Endodermal cell (in vitro differentiated cells): ENCODE data around the gene VMP1. TPM values are rescaled to one million over a fixed set of nuclear protein-coding genes. Genes with fewer than 3 reads are reported as not detected.
"Not testable (repeated sequence)": the region's sequence is repeated elsewhere in the genome, so short reads cannot be mapped to it uniquely, and the experiment has no call there.

Experiments used
- DNase-seq: peaks from one replicate; pipeline ENCODE4 v3.0.0-alpha.2; 2017
- H3K27ac ChIP-seq: 2 replicates; pipeline ENCODE4 v1.5.1; 2013; ENCODE audit warnings: mild to moderate bottlenecking, low read depth, low read length, moderate library complexity
- H3K27me3 ChIP-seq: 2 replicates; pipeline ENCODE4 v1.6.1; 2013; ENCODE audit warnings: mild to moderate bottlenecking, low read length, moderate library complexity; ENCODE audit not compliant: insufficient read depth, control insufficient read depth, poor library complexity, severe bottlenecking
- H3K36me3 ChIP-seq: 2 replicates; pipeline ENCODE4 v1.7.0; 2013; ENCODE audit warnings: mild to moderate bottlenecking, low read length, moderate library complexity; ENCODE audit not compliant: control insufficient read depth, insufficient read depth
- H3K4me1 ChIP-seq: one replicate; pipeline ENCODE4 v1.7.0; 2013; ENCODE audit warnings: low read length; ENCODE audit not compliant: control insufficient read depth, insufficient read depth
- H3K4me3 ChIP-seq: 2 replicates; pipeline ENCODE4 v1.5.1; 2013; ENCODE audit warnings: mild to moderate bottlenecking, low read length, moderate library complexity
- H3K9ac ChIP-seq: 2 replicates; pipeline ENCODE4 v1.6.1; 2013; ENCODE audit warnings: mild to moderate bottlenecking, low read length, moderate library complexity; ENCODE audit not compliant: poor library complexity, severe bottlenecking; ENCODE audit errors: extremely low read depth
- H3K9me3 ChIP-seq: 2 replicates; pipeline ENCODE4 v1.6.1; 2013; ENCODE audit warnings: mild to moderate bottlenecking, low read length, moderate library complexity; ENCODE audit not compliant: control insufficient read depth
- H3K27ac Mint-ChIP-seq: 2 replicates; pipeline ENCODE4 v1.8.0; 2020; ENCODE audit warnings: mixed read lengths
- H3K27me3 Mint-ChIP-seq: 2 replicates; pipeline ENCODE4 v1.8.0; 2021; ENCODE audit warnings: mild to moderate bottlenecking, mixed read lengths; ENCODE audit not compliant: insufficient read depth
- H3K36me3 Mint-ChIP-seq: 2 replicates; pipeline ENCODE4 v1.8.0; 2020; ENCODE audit warnings: low read depth, mixed read lengths
- H3K4me1 Mint-ChIP-seq: 2 replicates; pipeline ENCODE4 v1.8.0; 2020; ENCODE audit warnings: mixed read lengths
- H3K4me3 Mint-ChIP-seq: 2 replicates; pipeline ENCODE4 v1.8.0; 2020; ENCODE audit warnings: mild to moderate bottlenecking, moderate library complexity, mixed read lengths
- H3K9me3 Mint-ChIP-seq: 2 replicates; pipeline ENCODE4 v1.8.0; 2020; ENCODE audit warnings: mild to moderate bottlenecking, mixed read lengths
- WGBS, 2 experiments: methylation state at CpG; one replicate each; pipeline versions ENCODE4 v1.1.5 to v1.1.7; 2013; ENCODE audit warnings: missing lambda C conversion rate in 2 of 2, mixed read lengths in 1 of 2; ENCODE audit not compliant: insufficient coverage in 1 of 2, insufficient read length in 1 of 2; 5-methylcytosine and 5-hydroxymethylcytosine counted together
- total RNA-seq, 2 donors: library from RNA; stranded (reverse); fragmentation: NEBNext Ultra II Directional in 1 of 2; extraction: Animal tissue kit (Norgen Biotek cat#: 25700) in 1 of 2; gene quantifications; 2 replicates in 1 of 2; 3 replicates in 1 of 2; pipeline ENCODE4 v1.2.1, GENCODE V29; 2021
- TF ChIP-seq, protein P1 (sequence below): fragments of 200-600 bp; sonication (generic); conservative IDR thresholded peaks from 2 replicates; pipeline ENCODE4 v1.5.0; 2021; ENCODE audit warnings: antibody characterized with exemption, mild to moderate bottlenecking

Gene VMP1
- total RNA-seq, 2 donors from 2014 or later: 67.9 to 69.9 TPM

DNA sequence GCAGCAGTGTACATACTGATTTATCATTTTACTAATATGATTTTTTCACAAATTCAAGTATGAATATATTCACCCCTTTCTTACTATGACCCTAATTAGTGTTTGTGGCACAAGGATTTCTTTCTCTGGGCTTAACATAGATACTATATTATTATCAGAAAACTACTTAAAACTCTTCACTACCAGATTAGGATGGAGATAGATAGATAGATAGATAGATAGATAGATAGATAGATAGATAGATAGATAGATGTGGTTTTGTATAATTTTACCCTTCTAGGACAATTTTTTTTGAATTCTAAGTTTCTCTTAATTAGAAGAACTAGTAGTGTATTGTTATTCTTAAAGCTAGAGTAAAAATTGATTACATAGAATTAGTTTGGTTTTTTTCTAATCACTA is 49.6 kb downstream of the VMP1 start:
- Histone ChIP-seq H3K4me3 (no peak overlapping the region), H3K27me3 (no peaks in the 10 kb centered on the region), H3K9ac (no peak overlapping the region), H3K4me1 (no peaks in the 10 kb centered on the region), H3K27ac (peak overlapping the region; percentile 80), H3K36me3 (peaks cover 17% of the 10 kb centered on the region), H3K9me3 (peaks cover 14% of the 10 kb centered on the region)
- no peak overlapping the region for H3K4me3 Mint-ChIP-seq
- H3K36me3 Mint-ChIP-seq: peaks cover 23% of the 10 kb centered on the region
- DNase-seq: no peak
- TF ChIP-seq, protein P1, sequence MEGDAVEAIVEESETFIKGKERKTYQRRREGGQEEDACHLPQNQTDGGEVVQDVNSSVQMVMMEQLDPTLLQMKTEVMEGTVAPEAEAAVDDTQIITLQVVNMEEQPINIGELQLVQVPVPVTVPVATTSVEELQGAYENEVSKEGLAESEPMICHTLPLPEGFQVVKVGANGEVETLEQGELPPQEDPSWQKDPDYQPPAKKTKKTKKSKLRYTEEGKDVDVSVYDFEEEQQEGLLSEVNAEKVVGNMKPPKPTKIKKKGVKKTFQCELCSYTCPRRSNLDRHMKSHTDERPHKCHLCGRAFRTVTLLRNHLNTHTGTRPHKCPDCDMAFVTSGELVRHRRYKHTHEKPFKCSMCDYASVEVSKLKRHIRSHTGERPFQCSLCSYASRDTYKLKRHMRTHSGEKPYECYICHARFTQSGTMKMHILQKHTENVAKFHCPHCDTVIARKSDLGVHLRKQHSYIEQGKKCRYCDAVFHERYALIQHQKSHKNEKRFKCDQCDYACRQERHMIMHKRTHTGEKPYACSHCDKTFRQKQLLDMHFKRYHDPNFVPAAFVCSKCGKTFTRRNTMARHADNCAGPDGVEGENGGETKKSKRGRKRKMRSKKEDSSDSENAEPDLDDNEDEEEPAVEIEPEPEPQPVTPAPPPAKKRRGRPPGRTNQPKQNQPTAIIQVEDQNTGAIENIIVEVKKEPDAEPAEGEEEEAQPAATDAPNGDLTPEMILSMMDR: no peak
- peaks cover 5% of the 10 kb centered on the region for H3K9me3 Mint-ChIP-seq
- H3K27ac Mint-ChIP-seq: no peak overlapping the region
- H3K4me1 Mint-ChIP-seq: peaks cover 10% of the 10 kb centered on the region
- no peaks in the 10 kb centered on the region for H3K27me3 Mint-ChIP-seq

- H3K4me1 Mint-ChIP-seq: peaks cover 10% of the 10 kb centered on the region
- peaks cover 5% of the 10 kb centered on the region for H3K9me3 Mint-ChIP-seq
- H3K27me3 Mint-ChIP-seq: no peaks in the 10 kb centered on the region
- no peak overlapping the region for H3K27ac ChIP-seq
- peaks cover 16% of the 10 kb centered on the region for H3K36me3 ChIP-seq
- no peak for DNase-seq
- no peak overlapping the region for H3K4me3 ChIP-seq
- H3K27me3 ChIP-seq: no peaks in the 10 kb centered on the region
- H3K36me3 Mint-ChIP-seq: peaks cover 23% of the 10 kb centered on the region
- H3K9ac ChIP-seq: no peak overlapping the region
- H3K9me3 ChIP-seq: peaks cover 14% of the 10 kb centered on the region
- TF ChIP-seq, protein P1: no peak
- H3K4me3 Mint-ChIP-seq: no peak overlapping the region
- no peaks in the 10 kb centered on the region for H3K4me1 ChIP-seq
- H3K27ac Mint-ChIP-seq: no peak overlapping the region
- WGBS, 2 experiments: 88 to 100% methylated on average over 1 of the region's 1 CpG
These were observed 50.0 kb downstream of the VMP1 start for GRCh38 chr17:59757470-59757869.

DNA sequence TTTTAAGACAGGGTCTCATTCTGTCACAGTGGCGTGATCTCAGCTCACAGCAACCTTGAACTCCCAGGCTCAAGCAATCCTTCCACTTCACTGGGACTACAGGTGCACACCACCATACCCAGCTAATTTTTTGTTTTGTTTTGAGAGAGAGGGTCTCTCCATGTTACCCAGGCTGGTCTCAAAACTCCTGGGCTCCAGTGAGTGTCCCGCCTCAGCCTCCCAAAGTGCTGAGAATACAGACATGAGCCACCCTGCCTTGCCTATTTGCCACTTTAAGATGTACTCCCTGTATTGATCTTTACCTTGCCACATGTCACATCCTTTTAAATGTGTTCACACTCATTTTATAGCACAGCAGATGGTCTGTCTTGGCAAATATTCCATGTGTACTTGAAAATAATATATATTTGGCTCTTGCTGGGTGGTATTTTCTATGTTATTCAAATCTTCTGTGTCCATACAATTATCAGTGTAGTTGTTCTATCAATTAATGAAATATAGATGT is 50.5 kb downstream of the VMP1 start:
- Mint-ChIP-seq H3K27me3 (no peaks in the 10 kb centered on the region), H3K4me3 (no peak overlapping the region), H3K9me3 (peaks cover 5% of the 10 kb centered on the region), H3K36me3 (peaks cover 23% of the 10 kb centered on the region), H3K4me1 (peaks cover 10% of the 10 kb centered on the region), H3K27ac (no peak overlapping the region)
- H3K36me3 ChIP-seq: peaks cover 16% of the 10 kb centered on the region
- H3K27me3 ChIP-seq: no peaks in the 10 kb centered on the region
- WGBS, 2 experiments: 88 to 100% methylated on average over 1 to 2 of the region's 2 CpGs
- H3K4me3 ChIP-seq: no peak overlapping the region
- TF ChIP-seq, protein P1: no peak
- no peak overlapping the region for H3K27ac ChIP-seq
- H3K9ac ChIP-seq: no peak overlapping the region
- H3K9me3 ChIP-seq: peaks cover 14% of the 10 kb centered on the region
- H3K4me1 ChIP-seq: no peaks in the 10 kb centered on the region
- no peak for DNase-seq

GRCh38 chr17:59758998-59759651 is 51.7 kb downstream of the VMP1 start:
- H3K36me3 ChIP-seq: peaks cover 16% of the 10 kb centered on the region
- H3K27me3 ChIP-seq, H3K9ac ChIP-seq, H3K4me3 Mint-ChIP-seq, H3K4me1 ChIP-seq, DNase-seq, H3K9me3 Mint-ChIP-seq, H3K27ac Mint-ChIP-seq, H3K4me1 Mint-ChIP-seq, H3K27me3 Mint-ChIP-seq, H3K4me3 ChIP-seq, H3K27ac ChIP-seq: not testable (repeated sequence)
- 87 to 91% methylated on average over 3 to 4 of the region's 4 CpGs for WGBS, 2 experiments
- H3K9me3 ChIP-seq: peaks cover 14% of the 10 kb centered on the region
- peaks cover 23% of the 10 kb centered on the region for H3K36me3 Mint-ChIP-seq
